ENCODE results near the gene IQSEC1.

Gene IQSEC1

DNA sequence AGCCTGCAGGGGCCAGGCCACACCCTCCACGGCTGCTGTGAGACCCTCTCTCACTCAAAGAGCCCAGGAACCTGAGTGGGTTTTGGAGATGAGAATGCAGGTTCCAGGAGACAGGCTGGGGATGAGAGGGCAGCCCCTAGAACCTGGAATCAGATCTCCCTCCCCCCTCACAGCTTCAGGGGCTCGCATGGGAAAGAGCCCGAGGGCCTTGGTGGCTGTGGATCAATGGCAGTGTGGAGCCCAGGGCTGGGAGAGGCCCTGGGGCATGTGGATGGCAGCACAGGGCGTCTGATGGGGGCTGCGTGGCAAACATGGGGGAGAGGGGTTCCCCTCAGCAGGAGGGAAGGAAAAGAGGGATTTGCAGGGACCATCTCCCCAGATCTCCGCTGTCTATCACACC lies 119.0 kb downstream of the IQSEC1 start:
- no peak for DNase-seq (ENCODE audit: low read depth)

DNA sequence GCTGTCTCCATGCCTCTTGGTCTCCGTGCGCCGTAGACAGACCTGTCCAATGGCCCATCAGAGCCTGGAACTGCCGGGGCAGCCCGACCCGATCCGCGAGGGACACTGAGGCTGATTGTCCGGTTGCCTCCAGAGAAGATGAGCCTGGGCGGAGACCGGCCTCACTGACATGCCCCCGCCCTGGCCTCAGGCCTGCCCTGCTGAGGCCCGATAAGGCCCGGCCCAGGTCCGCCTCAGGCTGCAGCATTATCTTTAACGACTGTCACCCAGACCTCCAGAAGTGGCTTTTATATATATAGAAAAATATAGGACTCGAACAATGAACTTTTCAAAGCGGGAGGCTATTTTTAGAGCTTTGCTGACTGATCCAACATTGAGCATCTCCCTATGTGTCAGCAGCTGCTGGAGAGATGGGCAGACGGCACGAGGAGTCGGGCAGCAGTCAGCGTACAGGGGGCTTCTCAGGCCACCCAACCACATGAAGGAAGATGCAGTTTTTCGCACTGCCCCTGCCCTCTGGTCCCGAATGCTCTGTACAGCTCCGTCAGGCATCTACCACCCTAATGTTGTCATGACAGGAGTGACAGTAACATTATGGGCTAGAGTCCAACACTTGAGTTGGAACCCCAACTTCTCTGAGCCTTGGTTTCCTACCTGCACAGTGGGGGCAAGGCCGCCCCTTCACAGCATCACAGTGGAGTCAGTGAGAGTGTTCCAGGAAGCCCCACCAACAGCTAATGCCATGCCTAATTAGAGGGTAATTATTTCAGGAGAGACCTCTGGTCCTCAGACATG lies 119.8 kb downstream of the IQSEC1 start:
- no peak for DNase-seq (ENCODE audit: low read depth)

DNA sequence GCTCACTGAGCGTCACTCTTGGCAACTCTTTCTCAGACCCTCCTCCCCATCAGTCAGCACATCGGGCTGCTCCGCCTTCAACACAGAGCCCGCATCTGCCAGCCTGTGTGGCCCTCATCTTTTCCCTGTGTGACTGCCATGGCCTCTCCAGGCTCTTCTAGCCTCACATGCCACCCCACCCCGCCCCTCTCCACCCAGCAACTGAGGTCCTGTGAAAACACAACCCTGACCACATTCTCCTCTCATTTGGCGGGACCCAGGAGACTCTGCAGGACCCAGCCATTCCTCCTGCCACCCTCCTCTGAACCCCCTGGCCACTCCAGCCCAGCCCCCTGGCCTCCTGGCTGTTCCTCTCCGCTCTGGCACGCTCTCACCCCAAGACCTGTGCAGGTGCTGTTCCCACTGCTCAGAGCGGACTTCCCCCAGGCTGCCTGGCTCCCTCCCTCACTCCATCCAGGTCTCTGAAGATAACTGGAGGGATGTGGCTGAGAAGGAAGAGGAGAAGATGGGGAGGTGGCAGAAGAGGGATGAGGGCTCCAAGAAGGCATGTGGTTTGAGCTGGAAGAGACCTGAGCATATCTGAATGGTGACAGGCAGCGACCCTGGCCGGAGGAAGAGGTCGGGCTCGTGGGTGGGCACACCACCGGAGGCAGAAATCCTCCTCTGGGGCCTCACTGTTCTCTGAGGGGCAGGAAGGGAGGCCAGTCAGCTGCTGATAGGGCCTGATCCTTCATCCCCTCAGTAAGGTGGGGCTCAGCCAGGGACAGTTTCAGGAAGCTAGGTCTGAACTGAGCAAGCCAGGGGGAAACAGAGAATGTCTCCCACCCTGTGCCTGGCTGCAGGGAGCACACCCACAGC lies 120.7 kb downstream of the IQSEC1 start:
- no peak for DNase-seq (ENCODE audit: low read depth)

DNA sequence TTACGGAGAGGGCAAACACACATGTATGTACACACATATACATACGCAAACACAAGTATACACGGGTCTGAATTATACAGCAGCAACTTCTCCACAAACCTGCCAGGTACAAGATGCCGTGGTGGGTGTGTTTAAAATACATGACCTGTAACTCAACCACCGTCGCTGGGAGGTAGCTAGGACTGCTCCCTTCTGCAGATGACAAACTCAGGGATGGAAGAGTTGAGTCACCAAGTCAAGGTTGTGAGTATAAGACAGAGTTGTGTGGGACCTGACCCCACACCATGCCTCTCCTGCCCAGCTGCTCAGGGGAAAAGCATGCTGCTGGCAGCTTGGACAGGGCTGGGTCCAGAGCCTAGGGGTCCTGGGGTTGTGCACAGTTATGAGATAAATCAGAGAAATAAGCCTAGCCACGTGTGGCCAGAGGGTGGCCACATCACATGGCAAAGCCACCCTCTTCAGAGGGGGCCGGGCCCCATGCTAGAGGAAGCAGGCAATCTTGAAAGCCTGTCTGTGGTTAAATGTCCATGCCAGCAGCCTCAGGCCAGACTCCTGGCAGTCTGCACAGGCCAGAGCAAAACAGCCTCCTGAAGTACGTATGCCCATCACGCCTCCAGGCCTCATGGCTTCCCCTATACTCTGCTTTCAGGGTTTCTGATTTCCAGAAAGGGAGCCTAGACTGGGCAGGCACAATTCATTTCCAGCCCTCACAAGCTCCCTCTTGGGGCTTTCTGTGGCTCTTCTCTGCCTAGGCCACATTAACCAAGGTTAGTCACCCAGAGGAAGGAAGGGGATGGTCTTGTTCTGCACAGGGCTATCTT lies 124.1 kb downstream of the IQSEC1 start:
- no peak for DNase-seq (ENCODE audit: low read depth)

DNA sequence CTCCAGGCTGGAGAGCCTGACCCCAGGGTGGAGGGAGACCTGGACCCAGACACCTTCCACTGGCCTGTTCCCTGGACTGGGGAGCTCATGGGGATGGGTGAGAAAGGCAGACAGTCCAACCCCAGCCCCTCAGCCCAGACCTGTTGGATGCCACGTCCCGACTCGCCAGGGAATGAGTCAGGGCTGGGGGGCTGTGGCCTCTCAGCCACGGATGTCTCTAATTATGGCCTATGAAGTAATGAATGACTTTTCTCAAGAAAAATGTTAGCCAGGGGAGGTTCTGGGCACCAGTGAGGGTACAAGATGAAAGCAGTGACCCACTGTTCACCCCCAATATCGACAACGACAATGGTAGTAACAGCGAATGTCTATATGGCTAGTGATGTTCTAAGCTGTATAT lies 124.9 kb downstream of the IQSEC1 start:
- DNase-seq (ENCODE audit: low read depth) = no peak

DNA sequence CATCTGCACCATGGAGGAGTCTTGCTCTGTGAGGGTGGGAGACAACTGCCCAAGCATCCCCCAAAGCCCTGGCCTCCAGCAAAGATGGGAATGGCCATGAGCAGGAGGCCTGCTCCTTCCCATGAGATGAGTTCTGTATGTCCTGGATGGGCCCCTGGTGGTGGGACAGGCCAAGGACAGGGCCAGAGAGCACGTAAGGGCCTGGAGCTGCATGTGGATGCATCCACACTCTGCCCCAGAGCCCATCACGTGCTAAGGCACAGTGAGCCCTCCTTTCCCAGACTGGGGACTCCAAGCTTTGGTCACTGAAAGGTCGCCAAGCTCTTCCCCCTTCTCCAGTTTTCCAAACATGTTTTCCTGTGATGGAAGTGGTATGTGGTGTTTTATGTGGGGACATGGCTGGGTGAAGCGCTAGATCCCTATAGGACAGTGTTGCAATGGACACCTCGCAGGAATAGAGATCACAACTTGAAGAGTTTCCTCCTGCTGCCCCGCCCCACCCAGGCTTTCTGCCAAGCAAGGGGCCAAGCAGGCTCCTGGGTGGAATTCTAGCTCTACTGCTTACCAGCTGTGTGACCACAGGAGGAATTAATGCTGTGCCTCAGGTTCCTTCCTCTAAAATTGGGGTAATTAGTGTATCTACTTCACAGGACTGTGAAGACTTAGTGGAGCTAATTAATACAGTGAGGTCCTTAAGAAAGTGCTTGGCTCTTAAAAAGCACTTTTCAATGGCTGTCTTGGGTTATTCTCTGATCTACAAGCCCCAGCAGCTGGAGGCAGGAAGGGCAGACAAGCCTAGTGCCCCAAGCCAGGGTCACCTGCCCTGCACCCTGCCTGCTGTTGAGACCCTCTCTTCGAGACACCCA lies 125.5 kb downstream of the IQSEC1 start:
- no peak for DNase-seq (ENCODE audit: low read depth)

DNA sequence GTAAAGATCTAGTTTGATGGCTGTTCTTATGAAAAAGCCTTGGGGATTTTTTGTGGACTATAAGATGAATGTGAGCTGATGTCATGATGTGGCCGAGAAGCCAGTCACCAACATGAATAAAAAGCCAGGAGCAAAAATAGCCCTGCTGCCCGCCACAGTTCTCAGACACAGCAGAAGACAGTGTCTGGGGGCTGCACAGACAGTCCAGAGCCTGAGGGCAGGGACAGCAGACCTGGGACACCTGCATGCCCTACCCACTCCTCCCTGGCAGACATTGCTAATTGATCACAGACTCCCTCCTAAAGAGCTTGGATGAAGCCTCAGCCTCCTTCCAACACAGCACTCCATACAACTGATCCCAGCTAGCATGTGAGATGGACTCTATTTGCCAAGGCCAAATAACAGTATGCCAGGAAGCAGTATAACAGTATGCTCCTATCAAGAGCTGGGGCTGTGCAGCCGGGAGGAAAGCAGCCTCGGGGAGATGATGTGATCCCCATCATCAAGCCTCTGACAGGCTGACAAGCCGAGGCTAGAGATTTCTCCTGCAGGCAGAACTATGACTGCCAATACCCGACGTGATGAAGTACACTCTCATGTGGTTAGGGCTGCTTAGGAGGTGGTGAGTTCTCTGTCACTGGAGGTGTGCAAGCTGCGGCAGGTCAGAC lies 126.4 kb downstream of the IQSEC1 start:
- DNase-seq (ENCODE audit: low read depth) = no peak

DNA sequence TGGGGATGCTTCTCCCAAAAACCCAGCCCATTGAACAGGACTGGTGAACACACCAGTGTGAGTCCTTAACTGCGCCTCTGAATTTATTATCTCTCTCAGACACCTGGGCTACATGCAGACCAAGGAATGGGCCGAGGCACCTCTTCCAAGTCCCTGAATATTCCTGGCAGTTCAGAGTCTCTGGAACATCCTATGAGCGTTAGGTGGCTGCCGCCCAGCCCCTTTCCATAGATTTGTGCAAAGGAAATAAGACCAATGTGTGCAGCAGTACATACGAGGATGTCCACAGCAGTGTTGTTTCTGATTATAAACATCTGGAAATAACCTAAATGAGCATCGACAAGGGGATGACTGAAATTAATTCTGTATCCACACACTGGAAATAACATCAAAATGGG lies 127.0 kb downstream of the IQSEC1 start:
- no peak for DNase-seq (ENCODE audit: low read depth)

DNA sequence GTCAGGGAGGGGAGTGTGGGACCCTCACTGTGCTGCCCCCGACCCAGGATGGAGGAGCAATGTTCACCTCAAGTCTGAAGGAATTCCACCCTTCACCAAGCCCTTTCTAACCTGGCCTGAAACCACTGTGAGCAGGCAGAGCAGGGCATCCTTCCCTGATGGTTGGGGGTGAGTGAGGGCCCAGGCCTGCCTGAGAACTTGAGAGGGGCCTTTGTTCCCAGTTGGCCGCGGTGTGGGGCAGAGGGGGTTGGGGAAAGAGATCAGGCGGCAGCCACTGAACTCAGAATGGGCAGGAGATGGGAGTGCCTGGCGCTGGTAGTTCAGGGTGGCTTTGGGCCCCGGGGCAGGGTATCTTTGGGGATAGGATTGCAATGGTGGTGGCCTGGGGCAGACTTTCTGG lies 128.4 kb downstream of the IQSEC1 start:
- no peak for DNase-seq (ENCODE audit: low read depth)

DNA sequence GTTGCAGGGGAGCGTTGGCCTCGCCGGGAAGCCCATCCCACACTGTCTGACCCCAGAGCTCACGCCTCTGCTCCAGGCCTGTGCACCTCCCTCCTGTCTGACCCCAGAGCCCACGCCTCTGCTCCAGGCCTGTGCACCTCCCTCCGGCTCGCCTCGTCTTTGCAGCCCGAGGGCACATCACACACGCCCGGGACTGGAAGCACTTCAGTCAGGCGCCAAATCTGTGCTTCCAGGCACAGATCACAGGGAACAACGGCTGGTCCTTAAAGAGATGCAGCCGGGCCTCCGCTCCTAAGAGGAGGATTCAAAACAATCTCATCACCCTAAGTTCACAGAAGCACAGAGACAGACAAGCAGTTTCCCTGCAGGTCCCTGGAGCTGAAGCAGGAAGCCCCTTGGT lies 128.8 kb downstream of the IQSEC1 start:
- no peak for DNase-seq (ENCODE audit: low read depth)

DNA sequence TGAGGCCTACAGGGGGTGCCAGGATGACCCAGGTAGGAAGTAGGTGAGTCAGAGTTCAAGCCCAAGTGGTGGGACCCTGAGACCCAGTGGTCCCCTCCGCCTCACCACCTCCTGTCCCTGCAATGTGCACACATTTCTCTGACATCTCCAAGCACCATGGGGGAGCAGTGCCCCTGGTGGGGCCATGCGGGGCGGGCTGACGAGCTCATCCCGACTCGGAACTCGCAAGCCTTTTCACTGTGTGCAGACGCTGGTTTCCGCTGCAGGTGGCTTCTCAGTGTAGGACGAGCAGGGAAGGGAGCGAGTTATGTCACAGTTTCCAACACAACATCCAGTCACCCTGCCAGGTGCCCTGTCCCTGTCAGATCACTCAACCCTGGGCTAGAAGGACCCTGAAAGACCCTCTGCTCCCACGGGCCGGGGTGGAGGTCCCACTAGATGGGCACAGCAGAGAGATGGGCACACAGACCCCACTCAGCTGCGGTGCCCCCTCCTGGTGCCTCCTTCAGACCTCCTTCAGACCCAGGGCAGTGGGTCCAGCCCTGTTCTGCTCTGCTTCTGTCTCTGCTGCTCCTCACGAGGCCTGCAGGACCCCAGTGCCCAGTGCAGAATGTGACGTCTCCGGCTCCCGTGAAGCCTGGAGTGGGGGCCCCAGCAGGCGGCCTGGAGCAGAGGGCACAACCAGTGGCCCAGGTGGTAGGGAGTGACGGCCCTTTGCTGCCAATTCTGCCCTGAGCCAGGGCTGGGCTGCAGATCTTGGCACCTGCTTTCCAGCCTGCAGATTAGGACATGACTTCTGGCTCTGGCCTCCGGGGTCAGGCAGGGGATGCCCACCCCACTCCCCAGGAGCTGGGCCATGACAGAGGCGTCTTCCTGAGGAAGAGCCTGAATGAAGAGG lies 129.9 kb downstream of the IQSEC1 start:
- no peak for DNase-seq (ENCODE audit: low read depth)

DNA sequence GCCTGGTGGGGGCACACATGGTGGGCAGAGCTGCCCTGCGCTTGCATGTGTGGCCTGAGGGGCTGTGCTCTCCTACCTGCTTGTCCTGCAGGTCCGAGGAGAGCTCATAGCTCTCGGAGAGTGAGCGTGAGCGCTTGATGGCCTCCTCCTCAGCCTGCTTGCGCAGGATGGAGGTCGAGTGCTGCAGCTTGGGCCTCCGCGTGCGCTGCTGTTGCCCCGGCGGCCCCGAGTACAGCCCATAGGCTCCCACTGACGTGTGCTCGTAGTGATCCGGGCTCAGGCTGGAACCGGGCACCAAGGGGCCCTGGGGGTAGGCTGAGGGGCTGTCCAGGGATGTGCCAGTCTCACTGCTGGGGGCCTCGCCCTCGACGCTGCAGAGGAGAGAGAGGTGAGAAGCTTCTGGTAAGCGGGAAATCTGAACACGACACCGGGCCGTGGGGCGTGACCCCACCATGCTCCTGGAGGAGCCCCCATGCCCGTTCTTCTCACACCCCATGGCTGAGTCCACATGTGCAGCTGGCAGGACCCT lies 131.7 kb downstream of the IQSEC1 start:
- no peak for DNase-seq (ENCODE audit: low read depth)

DNA sequence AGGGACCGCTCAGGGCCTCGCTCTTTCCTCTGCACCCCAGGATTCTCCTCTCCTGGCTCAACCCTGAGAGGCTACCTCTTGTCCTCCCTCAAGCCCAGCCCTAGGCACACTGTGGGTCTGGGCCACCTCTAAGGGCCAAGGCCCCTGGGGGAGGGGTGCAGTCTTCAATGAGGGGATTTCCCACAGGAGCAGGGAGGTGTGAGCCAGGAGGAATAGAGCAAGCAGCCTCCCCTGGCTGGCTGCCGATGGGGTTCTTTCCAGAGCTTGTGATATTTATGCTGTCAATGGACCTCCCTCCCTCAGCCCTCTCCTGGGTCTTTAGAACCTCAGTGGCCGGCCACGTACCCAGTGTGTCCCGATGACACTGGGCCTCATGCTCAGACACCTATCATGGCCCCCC lies 132.4 kb downstream of the IQSEC1 start:
- no peak for DNase-seq (ENCODE audit: low read depth)

DNA sequence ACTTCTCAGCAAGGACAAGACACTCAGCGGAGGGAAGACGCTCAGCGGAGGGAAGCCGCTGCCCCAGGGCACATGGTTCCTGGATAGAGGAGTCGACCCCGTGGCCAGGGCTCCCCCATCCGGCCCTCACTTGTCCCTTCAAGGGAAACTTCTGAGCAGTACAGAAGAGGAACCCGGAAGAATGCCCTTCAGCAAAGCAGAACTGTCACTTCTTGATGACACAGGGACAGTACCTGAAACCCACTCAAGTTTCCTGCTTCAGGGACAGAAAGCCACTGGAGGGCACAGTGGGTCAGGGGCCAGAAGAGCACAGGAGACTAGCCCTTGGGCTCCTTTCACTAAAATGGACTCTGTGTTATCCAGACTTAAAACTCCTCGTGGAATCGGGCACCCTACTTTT lies 134.1 kb downstream of the IQSEC1 start:
- no peak for DNase-seq (ENCODE audit: low read depth)

DNA sequence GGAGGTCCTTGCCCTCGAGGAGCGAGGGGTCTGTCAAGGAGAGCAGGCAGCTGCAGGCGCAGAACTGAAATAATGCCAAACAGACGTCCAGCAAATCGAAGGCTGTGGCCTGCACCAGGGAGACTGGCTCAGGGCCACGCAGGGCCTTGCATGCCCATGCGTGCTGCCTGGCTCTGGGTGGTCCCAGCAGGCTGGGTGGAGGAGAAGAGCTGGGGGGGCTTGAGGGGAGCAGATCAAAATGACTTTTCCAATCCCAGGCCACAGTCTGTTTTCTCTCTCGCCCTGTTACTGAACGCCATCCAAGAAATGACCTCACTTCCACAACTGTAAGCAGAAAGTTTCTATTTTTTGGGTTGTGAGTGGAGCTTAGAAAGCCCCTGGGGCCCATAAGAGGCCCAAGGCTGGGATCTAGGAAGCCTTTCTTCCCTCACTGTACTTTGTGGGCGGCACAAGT lies 134.9 kb downstream of the IQSEC1 start:
- DNase-seq (ENCODE audit: low read depth) = no peak

DNA sequence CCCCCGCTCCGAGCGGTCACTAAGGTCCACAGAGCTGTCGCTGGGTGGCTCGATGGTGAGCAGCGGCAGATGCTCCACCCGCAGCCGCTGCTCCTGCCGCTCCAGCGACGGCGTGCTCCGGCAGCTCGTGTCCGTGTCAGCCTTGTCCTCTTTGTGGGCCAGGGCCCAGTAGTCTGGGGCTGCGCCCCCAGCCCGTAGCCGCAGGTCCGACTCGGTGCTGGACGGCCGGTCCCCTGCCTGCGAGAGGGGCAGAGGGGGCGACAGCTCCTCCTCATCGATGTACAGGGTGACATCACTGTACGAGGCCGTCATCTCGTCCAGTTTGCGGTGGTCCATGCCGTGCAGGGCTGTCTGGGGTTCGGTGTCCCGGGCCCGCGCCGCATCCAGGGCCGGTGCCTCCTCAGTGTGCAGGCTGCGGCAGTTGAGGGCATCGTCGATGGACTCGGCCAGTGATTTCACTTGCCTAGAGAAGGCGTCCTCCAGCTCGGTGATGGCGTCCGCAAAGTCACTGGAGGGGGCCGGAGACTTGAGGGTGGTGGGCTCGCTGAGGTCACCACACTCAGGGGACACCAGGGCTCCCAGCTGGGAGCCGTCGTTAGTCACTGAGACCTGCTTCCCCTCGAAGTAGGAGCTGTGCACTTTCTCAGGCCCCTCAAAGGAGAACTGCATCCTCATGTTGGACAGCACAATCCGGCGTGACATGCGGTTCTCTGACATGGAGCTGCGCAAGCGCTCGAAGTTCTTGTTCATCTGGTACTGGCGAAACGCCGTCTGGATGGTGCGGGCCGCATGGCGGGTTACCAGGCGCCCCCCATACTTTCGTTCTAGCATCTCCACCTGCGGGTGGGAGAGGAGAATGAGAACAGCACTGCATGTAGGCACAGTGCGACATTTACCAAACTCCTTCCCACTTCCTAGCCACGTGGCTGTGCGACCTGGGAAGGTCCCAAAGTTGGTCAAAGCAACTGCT lies 137.1 kb downstream of the IQSEC1 start:
- DNase-seq (ENCODE audit: low read depth) = no peak

DNA sequence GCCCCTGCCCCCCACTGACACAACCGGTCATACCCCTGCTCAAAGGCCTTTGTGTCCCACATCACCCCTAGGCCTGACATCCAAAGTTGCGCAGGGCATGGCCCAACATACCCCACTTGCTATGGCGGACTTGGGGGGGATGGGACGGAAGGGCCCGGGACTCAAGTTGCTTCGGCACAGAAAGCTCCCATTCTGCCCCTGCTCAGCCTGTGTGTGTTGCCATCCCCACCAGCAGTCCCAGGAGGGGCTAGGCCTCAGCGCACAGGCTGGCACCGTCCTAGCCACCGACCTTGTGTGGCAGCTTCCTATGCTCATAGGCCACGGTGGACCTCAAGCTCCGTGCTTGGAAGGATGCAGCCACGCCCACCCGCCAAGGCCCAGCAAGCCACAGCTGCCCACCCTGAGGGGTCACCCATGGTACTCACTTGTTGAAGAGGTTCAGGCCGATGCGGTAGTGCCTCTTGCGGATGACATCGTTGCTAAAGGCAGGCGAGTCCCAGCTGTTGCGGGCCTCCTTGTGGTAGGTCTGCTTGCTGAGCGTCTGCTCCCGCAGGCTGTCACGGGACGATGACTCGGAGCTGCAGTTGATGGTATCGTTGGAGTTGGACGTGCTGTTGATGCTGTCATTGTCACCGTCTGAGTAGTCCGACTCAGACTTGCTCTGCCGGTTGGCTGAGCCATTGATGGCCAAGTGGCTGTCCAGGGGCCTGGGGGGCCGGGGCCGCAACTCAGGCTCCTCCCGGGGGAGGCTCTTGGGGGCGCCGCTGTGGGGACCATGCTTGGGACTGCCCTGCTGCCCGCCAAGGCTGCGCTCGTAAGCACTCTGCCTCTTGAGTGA lies 138.0 kb downstream of the IQSEC1 start:
- no peak for DNase-seq (ENCODE audit: low read depth)
